ENCODE data around the gene ANKRD6. TPM values are rescaled to one million over a fixed set of nuclear protein-coding genes. Genes with fewer than 3 reads are reported as not detected.

Gene ANKRD6
- total RNA-seq, 1 donor from 2014 or later = 10.0 TPM

GRCh38 chr6:89567630-89568390 is 134.9 kb downstream of the ANKRD6 start:
- TF ChIP-seq CTCF (IDR thresholded peaks at IDR 0.05; ENCODE audit: insufficient read depth, low read length, poor library complexity, severe bottlenecking) = no peak
- DNase-seq (ENCODE audit: low read depth) = no peak
- Histone ChIP-seq H3K4me3 (ENCODE audit: low read depth, low read length) (no peak overlapping the region), H3K36me3 (ENCODE audit: control insufficient read depth, insufficient read depth, low read length) (no peaks in the 10 kb centered on the region), H3K27me3 (ENCODE audit: control insufficient read depth, insufficient read depth, low read length) (no peaks in the 10 kb centered on the region)

- H3K36me3 ChIP-seq (ENCODE audit: control insufficient read depth, insufficient read depth, low read length) = no peaks in the 10 kb centered on the region
- DNase-seq (ENCODE audit: low read depth) = no peak
- TF ChIP-seq CTCF (IDR thresholded peaks at IDR 0.05; ENCODE audit: insufficient read depth, low read length, poor library complexity, severe bottlenecking) = no peak
- no peak overlapping the region for H3K4me3 ChIP-seq (ENCODE audit: low read depth, low read length)
- no peaks in the 10 kb centered on the region for H3K27me3 ChIP-seq (ENCODE audit: control insufficient read depth, insufficient read depth, low read length)
Observed at GRCh38 chr6:89574910-89575561, 142.1 kb downstream of the ANKRD6 start.

- DNase-seq (ENCODE audit: low read depth) = no peak
Observed at GRCh38 chr6:89575562-89575960, 142.6 kb downstream of the ANKRD6 start.

GRCh38 chr6:89580997-89581666 is 148.2 kb downstream of the ANKRD6 start:
- no peaks in the 10 kb centered on the region for H3K27me3 ChIP-seq (ENCODE audit: control insufficient read depth, insufficient read depth, low read length)
- H3K36me3 ChIP-seq (ENCODE audit: control insufficient read depth, insufficient read depth, low read length) = no peaks in the 10 kb centered on the region
- no peak for DNase-seq (ENCODE audit: low read depth)
- TF ChIP-seq CTCF (IDR thresholded peaks at IDR 0.05; ENCODE audit: insufficient read depth, low read length, poor library complexity, severe bottlenecking) = no peak
- no peak overlapping the region for H3K4me3 ChIP-seq (ENCODE audit: low read depth, low read length)

More at GRCh38 chr6:89575562-89575960, 142.6 kb downstream of the ANKRD6 start:
- Histone ChIP-seq H3K4me3 (ENCODE audit: low read depth, low read length) (no peak overlapping the region), H3K27me3 (ENCODE audit: control insufficient read depth, insufficient read depth, low read length) (no peaks in the 10 kb centered on the region), H3K36me3 (ENCODE audit: control insufficient read depth, insufficient read depth, low read length) (no peaks in the 10 kb centered on the region)
- no peak for TF ChIP-seq CTCF (IDR thresholded peaks at IDR 0.05; ENCODE audit: insufficient read depth, low read length, poor library complexity, severe bottlenecking)

- H3K4me3 ChIP-seq (ENCODE audit: low read depth, low read length) = no peak overlapping the region
- no peaks in the 10 kb centered on the region for H3K27me3 ChIP-seq (ENCODE audit: control insufficient read depth, insufficient read depth, low read length)
- no peaks in the 10 kb centered on the region for H3K36me3 ChIP-seq (ENCODE audit: control insufficient read depth, insufficient read depth, low read length)
- TF ChIP-seq CTCF (IDR thresholded peaks at IDR 0.05; ENCODE audit: insufficient read depth, low read length, poor library complexity, severe bottlenecking) = no peak
- DNase-seq (ENCODE audit: low read depth) = no peak
Observed at GRCh38 chr6:89581689-89582088, 148.7 kb downstream of the ANKRD6 start.

Measured in kidney epithelial cell (primary cell).